NCI-H128 (cell line): ENCODE measurements around the gene KIF3C.
"Not testable (repeated sequence)": the region's sequence is repeated elsewhere in the genome, so short reads cannot be mapped to it uniquely, and the experiment has no call there.

ENCODE experiments used
- DNase-seq: peaks from one replicate; lab custom pipeline; 2025; ENCODE audit not compliant: unreplicated experiment; lab: John Stamatoyannopoulos, UW

The KIF3C gene

DNA sequence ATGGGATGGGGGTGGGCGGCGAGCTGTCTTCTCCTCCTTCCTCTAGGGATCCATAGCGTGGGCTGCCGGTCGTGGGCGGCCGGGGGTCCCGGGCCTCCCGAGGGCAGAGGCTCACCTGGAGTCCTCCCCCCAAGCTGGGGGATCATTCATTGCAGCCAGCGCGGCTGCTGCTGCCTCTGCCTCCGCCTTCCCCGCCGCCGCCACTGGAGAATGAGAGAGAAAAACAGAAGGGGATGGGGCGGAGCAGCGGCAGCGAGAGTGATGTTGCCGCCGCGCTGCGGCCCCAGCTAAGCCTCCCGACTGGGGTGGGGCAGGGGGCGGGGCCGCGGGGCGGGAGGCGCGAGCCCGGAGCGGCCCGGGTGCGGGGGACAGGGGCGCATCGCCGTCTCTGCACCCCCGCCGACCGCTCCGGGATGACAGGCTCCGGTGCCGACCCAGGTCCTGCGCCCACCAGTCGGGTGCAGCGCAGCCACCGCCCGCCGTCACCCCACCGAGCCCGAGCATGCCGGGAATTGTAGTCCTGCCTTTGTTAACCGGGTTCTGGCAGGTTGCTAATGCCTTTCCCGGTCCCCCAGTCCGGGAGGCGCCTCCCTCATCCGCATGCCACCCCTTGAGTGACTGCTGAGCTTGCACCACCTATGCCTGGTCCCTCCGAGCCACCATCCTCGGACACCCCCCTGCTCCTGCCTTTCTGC lies at the start of gene KIF3C:
Gene KIF3C, minus strand, starts transcription at position 225 of the 695 bp plus-strand sequence. CDS start 580 bp downstream, outside the sequence.
- DNase-seq: peak; percentile 41

DNA sequence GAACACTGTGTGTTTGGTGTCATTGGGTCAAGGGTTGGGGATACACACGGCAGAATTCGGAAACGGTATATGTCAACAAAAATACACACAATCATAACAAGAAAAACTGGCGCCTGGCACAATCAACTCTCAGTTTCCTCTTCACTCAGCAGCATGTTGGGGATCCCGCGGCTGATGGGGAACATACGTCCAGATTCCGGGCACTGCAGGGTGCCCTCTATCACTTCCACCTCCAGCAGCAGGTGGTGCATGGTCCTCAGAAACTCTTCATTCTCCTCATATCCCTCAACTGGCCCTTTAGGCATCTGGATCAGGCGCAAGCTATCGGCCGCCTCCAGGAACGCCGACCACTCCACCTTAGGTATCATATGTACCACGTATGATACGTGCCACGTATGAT lies 45.8 kb upstream of the KIF3C start:
- DNase-seq: not testable (repeated sequence)

DNA sequence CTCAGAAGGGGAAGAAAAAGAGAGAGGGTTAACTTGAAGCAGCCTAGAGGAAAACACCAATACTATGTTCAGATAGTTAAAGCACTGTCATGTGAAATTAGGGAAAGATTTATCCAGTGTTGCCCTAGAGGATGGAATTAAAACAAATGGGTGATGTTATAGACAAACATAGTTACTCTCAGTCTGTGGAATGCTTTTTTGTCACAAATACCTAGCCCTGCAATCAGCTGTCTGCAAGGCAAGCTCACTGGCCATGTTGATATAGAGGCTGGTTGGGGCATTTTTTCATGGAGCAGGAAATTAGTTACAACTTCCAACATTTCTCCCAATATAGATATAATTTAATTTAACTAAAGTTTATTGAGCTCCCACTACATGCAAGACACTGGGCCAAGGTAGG lies 43.2 kb upstream of the KIF3C start:
- DNase-seq: no peak

DNA sequence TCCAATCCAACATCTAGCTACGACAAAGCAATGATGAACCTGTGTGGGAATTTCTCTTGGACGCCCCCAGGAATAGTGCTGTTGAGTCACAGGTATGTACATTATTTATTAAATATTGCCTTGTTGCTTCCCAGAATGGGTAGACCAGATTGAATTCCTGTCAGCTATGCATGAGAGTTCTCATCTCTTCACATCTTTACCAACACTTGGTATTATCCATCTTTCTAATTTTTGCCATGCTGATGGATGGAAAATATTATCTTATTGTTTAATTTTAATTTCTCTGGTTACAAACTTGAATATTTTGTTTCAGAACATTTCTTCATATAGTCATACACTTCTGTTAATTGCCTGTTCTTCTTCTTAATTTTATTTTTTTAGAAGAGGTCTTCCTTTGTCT lies 42.0 kb upstream of the KIF3C start:
- DNase-seq: no peak

DNA sequence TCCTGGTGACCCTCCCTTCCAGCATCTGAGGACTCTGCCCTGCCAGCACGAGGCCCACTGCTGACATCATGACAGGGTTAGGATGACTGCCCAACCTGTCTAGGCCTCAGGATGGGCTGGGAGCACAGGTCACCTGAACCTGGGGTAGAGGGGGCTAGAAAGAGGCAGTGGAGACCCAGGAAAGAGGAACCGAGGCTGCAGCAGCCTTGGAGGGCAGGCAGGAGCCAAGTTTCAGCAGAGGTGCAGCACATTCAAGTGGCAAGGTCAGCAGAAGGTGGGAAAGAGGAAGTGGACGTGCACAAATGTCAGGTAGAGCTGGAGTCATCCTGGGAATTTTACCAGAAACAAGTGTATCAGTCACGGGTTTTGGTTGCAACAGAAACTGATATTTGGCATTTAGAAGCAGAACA lies 37.9 kb upstream of the KIF3C start:
- DNase-seq: no peak

DNA sequence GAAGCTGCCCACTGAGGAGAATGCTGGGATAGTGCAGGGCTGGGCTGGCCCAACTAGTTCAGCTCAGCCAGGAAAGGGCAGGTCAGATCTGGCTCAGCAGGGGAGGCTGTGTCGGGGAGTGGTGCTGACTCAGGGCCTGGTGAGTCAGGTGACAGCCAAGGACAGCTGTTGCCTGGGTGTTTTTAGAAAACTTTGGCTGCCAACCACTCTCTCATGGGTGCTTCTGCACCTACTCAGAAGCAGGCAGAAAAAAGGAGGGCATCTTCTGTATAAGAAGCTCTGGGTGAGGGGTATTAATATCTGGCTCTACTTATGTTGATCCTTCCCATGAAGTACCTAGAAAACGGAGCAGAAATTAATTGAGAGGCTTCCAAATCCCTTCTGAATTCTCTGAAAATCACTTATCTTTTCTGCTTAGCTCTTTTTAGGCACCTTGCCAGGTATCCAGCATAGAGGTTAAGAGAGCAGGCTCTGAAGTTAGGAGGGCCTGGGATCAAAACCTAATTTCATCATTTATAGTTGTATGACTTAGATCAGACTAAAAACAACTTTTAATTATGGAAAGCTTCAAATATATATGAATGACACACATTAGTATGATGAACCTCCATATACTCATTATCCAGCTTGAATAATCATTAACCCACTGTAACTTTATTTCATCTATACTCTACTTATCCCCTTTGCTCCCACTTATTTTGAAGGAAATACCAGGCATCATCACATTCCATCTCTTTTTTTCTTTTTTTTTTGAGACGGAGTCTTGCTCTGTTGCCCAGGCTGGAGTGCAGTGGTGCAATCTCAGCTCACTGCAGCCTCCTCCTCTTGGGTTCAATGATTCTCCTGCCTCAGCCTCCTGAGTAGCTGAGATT lies 36.1 kb upstream of the KIF3C start:
- peak; percentile 26 for DNase-seq

DNA sequence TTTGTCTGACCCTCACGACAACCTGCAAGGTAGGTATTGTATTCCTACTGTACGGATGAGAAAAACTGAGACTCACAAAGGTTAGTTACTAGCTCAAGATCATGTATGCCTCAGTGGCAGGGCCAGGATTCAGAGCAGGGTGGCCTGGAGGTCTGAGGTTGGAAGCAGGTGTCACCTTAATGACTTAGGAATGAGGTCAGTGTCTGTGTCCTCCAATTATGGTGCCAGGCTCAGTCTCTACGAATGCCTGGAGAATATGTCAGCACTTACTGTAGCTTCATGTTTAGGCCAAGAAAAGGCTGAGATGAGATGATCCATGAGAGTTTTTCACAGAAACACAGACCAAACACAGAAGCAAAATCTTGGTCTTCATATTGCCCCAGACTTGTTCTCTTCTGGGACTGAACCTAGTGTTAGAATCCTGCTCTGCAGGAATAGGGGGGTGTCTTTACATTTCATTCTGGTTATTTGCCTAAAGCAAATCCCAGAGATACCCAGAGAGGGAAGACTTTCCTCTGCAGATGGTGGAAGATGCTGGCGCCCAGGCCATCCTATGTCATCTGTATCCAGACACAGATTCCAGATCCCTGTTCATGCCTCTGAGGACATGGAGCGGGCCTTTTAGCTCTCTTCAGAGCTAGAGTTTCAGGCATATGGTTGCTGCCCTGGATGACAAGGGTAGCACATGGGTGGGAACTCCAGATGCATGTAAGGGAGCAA lies 35.3 kb upstream of the KIF3C start:
- no peak for DNase-seq

DNA sequence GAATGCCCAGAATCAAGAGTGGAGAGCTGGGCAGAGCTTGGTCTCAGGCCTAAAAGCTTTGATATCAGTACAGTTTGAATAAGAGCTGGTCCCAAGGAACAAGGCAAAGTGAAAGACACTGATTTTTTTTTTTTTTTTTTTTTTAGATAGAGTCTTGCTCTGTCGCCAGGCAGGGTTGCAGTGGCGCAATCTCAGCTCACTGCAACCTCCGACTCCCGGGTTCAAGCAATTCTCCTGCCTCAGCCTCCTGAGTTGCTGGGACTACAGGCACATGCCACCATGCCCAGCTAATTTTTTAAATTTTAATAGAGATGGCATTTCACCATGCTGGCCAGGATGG lies 34.4 kb upstream of the KIF3C start:
- DNase-seq: not testable (repeated sequence)

DNA sequence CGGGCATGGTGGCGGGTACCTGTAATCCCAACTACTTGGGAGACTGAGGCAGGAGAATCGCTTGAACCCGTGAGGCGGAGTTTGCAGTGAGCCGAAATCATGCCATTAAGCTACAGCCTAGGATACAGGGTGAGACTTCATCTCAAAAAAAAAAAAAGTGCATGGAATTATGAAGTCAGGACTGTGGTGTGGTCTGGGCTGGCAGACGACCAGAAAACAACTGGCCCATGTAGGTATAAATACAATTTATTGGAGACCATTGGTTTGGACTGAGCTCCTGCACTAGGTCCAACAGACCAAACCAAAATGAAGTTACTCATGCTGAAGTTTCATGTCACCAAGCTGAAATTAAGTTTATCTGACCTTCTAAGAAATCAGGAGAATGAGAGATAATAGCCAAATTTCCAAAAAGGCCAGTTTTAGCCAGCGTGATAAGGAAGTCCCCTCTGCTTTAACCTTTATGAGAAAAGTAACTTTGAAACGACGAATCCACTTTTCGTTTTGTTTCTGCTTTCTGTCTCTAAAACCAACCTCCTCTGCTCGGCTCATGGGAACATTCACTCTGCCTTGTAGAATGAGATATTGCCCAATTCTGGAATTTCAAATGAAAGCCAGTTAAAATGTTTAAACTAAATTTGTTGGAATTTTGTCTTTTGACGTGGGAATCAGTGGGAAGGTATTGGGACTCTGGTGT lies 33.9 kb upstream of the KIF3C start:
- no peak for DNase-seq

DNA sequence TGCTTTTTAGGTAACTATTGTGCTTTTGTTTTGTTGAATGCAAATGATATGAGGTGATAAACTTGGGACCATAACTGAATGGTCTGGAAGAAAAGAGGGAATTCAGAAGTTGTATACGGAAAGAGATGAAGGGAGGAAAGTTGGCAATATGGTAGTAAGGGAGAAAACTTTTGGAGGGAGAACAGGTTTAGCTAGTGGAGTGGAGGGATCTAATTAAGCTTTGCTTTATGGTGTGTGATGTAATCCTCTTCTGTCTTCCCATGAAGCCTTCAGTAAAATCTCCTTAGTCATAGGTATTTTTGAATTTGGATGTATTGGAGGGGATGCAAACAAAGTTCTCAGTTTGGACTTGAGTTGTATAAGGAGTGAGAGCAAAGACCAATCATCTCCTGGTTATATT lies 31.4 kb upstream of the KIF3C start:
- DNase-seq: no peak

DNA sequence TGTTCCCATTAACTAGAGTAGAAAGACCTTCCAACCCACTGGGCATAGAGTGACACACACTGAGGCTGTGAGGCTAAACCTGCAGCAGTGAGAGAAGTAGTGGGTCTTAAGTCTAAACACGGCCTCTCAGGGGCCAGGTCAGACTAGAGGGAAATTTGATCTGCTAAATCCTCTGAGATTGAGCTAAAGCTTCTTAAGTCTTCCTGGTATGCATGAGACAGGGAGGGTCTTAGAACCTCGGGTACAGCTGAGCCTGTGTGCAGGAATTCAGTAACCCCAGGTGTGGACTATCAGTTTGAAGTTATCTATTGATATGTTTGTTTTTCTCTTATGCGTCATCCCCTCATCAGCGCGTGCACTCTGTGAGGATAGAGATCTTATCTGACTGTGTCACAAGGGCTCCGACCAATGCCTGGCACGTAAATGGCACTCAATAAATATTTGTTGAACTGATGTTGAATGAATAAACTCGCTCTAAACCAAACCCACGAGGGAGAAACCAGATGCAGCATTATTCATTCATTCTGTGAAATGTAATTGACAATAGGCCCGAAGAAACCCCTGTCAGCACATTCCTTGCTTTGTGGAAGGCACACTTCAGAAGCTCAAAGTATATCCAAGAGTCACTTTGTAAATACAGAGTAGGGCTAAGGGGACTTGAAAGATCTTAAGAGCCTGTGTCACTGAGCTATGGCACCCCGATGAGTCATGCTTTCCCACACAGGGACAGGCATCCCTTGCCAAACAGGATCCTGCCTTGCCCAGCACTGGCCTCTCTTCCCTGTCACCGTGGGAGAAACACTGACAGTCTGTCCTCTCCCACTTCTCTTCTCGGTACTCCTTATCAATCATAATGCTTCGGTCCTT lies 29.9 kb upstream of the KIF3C start:
- no peak for DNase-seq

DNA sequence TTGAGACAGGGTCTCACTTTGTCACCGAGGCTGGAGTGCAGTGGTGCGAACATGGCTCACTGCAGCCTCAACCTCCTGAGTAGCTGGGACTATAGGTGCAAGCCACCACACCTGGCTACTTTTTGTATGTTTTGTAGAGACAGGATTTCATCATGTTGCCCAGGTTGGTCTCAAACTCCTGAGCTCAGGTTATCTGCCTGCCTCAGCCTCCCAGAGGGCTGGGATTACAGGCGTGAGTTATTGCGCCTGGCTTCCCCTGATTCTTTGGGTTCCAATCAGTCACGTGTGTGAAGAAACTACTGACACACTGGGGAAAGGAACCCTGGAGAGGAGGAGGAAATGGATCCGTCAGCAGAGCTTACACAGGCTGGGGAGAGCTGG lies 29.3 kb upstream of the KIF3C start:
- DNase-seq: no peak

DNA sequence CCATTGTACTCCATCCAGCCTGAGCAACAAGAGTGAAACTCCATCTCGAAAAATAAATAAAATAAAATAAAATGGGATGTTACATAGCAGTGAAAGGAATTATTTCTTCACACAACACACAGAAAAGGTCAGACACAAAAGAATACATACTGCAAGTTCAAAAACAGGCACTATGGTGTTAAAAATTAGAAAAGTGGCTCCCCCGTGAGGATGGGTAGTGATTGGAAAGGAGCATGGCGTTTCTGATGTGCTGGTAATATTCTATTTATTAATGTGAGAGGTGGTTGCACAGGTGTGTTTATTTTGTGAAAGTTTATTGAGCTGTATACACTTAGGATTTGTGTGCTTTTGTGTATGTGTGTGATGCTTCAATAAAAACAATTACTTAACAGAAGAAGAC lies 28.6 kb upstream of the KIF3C start:
- DNase-seq: no peak

DNA sequence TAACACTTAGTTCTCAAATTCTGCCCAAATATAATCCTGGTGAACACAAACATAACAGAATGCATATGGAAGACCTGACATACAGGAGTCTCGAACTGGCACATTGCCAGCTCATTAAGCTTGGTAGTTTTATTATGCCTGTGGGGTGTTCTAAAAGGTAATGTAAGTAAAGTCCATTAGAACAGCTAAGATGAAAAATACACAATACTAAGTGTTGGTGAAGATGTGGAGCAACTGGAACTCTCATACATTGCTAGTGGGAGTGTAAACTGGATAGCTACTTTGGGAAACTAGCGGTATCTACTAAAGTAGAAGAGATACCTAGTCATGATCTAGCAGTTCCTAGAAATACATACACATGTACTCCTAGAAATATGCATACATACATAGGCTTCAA lies 27.3 kb upstream of the KIF3C start:
- DNase-seq: no peak

DNA sequence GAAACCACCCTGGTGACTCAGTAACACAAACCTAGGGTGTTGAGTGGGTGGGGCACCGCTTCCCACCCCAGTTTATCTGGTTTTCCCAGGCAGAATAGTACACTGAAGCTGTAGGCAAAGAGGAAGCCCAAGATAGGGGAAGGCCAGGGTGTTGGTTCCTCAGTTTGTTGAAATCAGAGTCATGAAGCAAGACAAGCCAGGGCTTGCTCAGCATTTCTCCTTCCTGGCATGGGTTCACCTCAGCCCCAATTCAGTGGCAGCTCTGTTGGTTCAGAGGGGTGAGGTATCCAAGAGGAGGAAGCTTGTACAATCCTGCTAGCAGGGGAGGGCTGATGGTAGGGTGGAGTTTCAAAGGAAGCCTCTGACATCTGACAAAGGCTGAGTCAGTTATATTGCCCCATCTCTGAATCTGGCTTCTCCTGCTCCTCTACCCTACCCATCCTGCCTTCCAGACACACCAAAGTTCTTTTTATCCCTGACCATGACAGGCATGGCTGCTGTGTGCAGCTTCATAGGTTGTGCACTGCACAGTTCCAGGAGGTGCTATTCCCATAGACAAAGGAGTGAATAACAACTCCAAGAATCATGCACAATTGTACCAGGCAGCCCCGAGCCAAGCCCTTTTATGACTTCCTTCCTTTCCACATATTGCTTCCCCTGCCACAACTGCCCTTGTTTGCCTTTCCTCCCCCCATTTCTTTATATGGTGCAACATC lies 26.7 kb upstream of the KIF3C start:
- DNase-seq: no peak

DNA sequence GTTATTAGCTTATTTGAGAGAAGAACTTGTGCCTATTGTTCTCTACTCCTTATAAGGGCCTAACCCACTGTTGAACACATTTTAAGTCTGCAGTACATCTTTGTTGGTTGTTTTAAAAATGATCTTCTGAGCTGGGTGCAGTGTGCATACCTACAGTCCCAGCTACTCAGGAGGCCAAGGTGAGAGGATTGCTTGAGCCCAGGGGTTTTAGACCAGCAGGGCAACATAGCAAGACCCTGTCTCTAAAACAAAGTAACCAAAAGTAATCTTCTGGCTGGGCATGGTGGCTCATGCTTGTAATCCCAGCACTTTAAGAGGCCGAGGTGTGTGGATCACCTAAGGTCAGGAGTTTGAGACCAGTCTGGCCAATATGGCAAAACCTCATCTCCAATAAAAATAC lies 25.8 kb upstream of the KIF3C start:
- no peak for DNase-seq

DNA sequence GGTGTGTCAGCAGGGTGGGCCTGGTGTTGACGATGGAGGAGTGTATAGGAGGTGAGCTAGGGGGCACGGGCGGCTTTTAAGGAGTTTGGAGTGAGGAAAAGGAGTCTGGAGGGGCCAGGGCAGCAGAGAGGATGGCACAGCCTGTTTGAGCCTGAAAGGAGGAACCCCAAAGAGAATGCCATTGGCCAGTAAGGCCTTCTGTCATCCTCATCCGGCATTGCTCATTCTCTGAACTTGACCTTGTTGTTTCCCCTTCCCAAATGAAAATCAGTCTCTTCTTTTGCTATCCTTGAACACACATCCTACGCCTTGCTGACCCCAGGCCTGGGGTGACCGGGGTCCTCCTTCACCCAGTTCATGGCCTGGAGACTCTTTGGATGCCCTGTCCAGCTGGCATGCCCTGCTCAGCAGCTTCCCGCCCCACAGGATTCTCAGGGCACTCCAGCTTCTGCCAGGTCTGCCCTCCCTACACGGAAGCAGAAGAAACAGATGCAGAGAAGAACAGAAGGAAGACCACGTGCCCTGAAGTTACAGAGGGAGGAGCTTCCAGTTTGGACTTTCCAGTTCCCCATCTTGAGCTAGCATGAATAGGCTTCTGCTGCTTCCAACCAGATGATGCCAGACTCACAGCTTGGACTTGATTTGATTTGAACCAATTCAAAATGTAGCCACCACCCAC lies 20.5 kb upstream of the KIF3C start:
- no peak for DNase-seq

DNA sequence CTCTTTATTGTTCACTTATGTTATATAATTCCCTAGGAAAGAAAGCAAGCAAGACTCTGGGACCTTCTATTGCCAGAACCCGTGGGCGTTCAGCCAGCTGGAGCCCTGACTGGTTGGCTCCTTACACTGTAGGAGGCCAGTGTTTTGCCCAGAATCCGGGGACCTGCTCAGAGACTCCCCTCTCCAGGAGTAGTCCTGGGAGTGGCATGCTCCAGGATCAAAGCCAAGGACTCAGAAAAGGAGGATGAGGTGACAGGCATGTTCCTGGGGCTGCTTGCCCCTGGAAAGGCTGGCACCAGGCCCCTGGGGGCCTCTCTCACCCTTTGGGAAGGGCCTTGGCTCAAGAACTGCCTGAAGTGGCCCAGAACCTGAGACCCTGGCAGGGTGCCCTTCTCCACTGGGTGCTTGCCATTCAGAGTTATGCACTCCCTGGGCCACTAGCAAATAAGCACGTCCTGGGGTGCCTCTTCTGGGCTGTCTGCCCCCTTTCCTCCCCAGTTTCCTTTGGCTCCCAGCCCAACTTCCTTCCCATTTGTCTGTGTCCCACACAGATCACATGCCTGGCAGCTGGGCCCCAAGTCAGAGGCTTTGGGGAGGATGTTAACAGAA lies 19.6 kb upstream of the KIF3C start:
- no peak for DNase-seq

DNA sequence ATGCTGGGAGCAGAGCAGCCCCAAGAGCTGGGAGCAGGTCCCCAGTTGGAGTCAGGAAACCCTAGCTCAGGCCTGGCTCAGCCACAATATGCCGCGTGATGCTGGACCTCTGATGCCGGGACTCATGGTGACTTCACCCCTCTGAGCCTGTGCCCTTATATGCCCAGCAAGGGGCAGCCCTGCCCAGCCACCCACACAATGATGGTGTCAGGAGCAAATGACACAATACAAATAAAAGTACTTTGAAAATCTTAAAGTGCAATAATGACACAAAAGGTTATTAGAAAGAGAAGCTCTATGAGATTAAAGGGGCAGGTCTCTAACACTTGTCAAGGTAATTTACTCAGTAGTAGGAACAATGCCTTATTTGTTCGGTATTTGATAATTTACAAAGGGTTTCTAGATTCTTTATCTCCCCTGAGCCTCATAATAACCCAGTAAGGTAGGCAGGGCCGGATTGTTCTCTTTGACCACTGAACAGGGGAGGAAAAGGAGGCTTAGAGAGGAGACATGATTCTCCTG lies 18.3 kb upstream of the KIF3C start:
- DNase-seq: no peak
